HCT116 (cell line): ENCODE data around the gene OR7G2. TPM values are rescaled to one million over a fixed set of nuclear protein-coding genes. Genes with fewer than 3 reads are reported as not detected.

ENCODE experiments used
- ATAC-seq: fragments of 200-7000 bp; cut with Tn5 transposase; 2 replicates; pipeline ENCODE4 v1.9.1; 2020; ENCODE audit warnings: mild to moderate bottlenecking, moderate library complexity
- BruUV-seq: library from RNA; stranded (reverse); fragments of 400-500 nt; replicated peaks from 2 replicates; lab custom pipeline; 2021; lab: Mats Ljungman, UMichigan
- CTCF ChIA-PET: fragments of 300-600 bp; sonication (Branson Sonifier 250); formaldehyde crosslinking; loops from one replicate; lab custom pipeline; 2021; ENCODE audit warnings: antibody characterized with exemption; lab: Charles Lee
- POLR2A ChIA-PET: fragments of 300-600, 350-600 bp; sonication (Branson Sonifier 250); formaldehyde crosslinking; loops from one replicate; lab custom pipeline; 2021; ENCODE audit warnings: antibody characterized with exemption; lab: Charles Lee
- RAD21 ChIA-PET, 2 experiments: fragments of 300-600 bp; sonication (Branson Sonifier 250); formaldehyde crosslinking; loops; one replicate each; lab custom pipeline; 2023; ENCODE audit warnings: low total read pairs in 2 of 2; ENCODE audit not compliant: uncharacterized antibody in 2 of 2, unreplicated experiment in 2 of 2, low non-redundant PET in 1 of 2; lab: Charles Lee
- DNase-seq: peaks from one replicate; pipeline ENCODE4 v3.0.0-alpha.2; 2010; ENCODE audit warnings: low read depth, low spot score
- H2AFZ ChIP-seq: fragments of 200-600 bp; shearing (Covaris generic), sonication (generic); 2 replicates; pipeline ENCODE4 v1.6.1; 2017; ENCODE audit warnings: low read depth, mixed run types, mixed read lengths, antibody characterized with exemption, low read length; ENCODE audit not compliant: poor library complexity, severe bottlenecking
- H3K27ac ChIP-seq: 2 replicates; pipeline ENCODE4 v1.5.1; 2012; ENCODE audit warnings: low read depth, low read length
- H3K27me3 ChIP-seq: fragments of 200-600 bp; sonication (generic); 2 replicates; pipeline ENCODE4 v1.6.1; 2016; ENCODE audit warnings: mixed run types, low read length, mixed read lengths; ENCODE audit not compliant: insufficient read depth
- H3K36me3 ChIP-seq, 2 experiments: fragments of 200-500 bp in 1 of 2; fragments of 200-600 bp in 1 of 2; sonication (Bioruptor generic) in 1 of 2; sonication (generic) in 1 of 2; 2 replicates each; pipeline versions ENCODE4 v1.5.1 to v1.6.1; 2014 to 2016; ENCODE audit warnings: low read length in 2 of 2, inconsistent platforms in 1 of 2, mixed read lengths in 1 of 2, mixed run types in 1 of 2; ENCODE audit not compliant: insufficient read depth in 2 of 2, control insufficient read depth in 1 of 2
- H3K4me1 ChIP-seq, 2 experiments: fragments of 200-600 bp in 1 of 2; sonication (generic) in 1 of 2; 2 replicates each; pipeline versions ENCODE4 v1.5.1 to v1.6.1; 2012 to 2017; ENCODE audit warnings: low read length in 2 of 2, inconsistent platforms in 1 of 2, mild to moderate bottlenecking in 1 of 2, mixed read lengths in 1 of 2, mixed run types in 1 of 2, moderate library complexity in 1 of 2; ENCODE audit not compliant: insufficient read depth in 2 of 2, control insufficient read depth in 1 of 2
- H3K4me2 ChIP-seq: fragments of 200-600 bp; sonication (generic); 2 replicates; pipeline ENCODE4 v1.6.1; 2017; ENCODE audit warnings: mixed run types, low read length, mixed read lengths
- H3K4me3 ChIP-seq, 2 experiments: fragments of 200-600 bp in 1 of 2; sonication (generic) in 1 of 2; replicated peaks in 1 of 2; 2 replicates each; pipeline ENCODE4 v1.5.1; 2011 to 2016; ENCODE audit warnings: low read length in 2 of 2, control low read depth in 1 of 2, low read depth in 1 of 2, mild to moderate bottlenecking in 1 of 2, mixed read lengths in 1 of 2, mixed run types in 1 of 2
- H3K79me2 ChIP-seq: fragments of 200-600 bp; sonication (generic); 2 replicates; pipeline ENCODE4 v1.6.1; 2017; ENCODE audit warnings: mild to moderate bottlenecking, mixed run types, low read length, moderate library complexity, mixed read lengths; ENCODE audit not compliant: insufficient read depth
- H3K9ac ChIP-seq: fragments of 200-600 bp; sonication (generic); 2 replicates; pipeline ENCODE4 v1.6.1; 2016; ENCODE audit warnings: low read length, mixed read lengths
- H3K9me2 ChIP-seq: fragments of 200-600 bp; sonication (generic), shearing (Covaris generic); 2 replicates; pipeline ENCODE4 v1.6.1; 2017; ENCODE audit warnings: mixed run types, mild to moderate bottlenecking, moderate library complexity; ENCODE audit not compliant: insufficient read depth
- H3K9me3 ChIP-seq, 2 experiments: fragments of 200-500 bp in 1 of 2; fragments of 200-600 bp in 1 of 2; sonication (Bioruptor generic) in 1 of 2; sonication (generic) in 1 of 2; 2 replicates each; pipeline ENCODE4 v1.6.1; 2014 to 2017; ENCODE audit warnings: low read length in 2 of 2, mixed read lengths in 2 of 2, inconsistent platforms in 1 of 2, low read depth in 1 of 2, mild to moderate bottlenecking in 1 of 2, mixed run types in 1 of 2, moderate library complexity in 1 of 2; ENCODE audit not compliant: control insufficient read depth in 1 of 2, insufficient read depth in 1 of 2
- H4K20me1 ChIP-seq: fragments of 200-600 bp; sonication (generic), shearing (Covaris generic); 2 replicates; pipeline ENCODE4 v1.6.1; 2017; ENCODE audit warnings: mixed run types, mild to moderate bottlenecking, moderate library complexity; ENCODE audit not compliant: insufficient read depth
- CBX3 ChIP-seq: IDR thresholded peaks from 2 replicates; pipeline ENCODE4 v1.6.1; 2012; ENCODE audit warnings: low read depth
- CEBPB ChIP-seq: IDR thresholded peaks from 2 replicates; pipeline ENCODE4 v1.6.1; 2012; ENCODE audit warnings: low read depth
- ELF1 ChIP-seq: IDR thresholded peaks from 2 replicates; pipeline ENCODE4 v1.6.1; 2012; ENCODE audit warnings: low read depth, borderline replicate concordance
- FOSL1 ChIP-seq: IDR thresholded peaks from 2 replicates; pipeline ENCODE4 v1.6.1; 2012; ENCODE audit warnings: low read depth
- JUND ChIP-seq: IDR thresholded peaks from 2 replicates; pipeline ENCODE4 v1.6.1; 2012
- MAX ChIP-seq: IDR thresholded peaks from 2 replicates; pipeline ENCODE4 v1.6.1; 2012
- POLR2A ChIP-seq: IDR thresholded peaks from 2 replicates; pipeline ENCODE4 v1.7.0; 2011; ENCODE audit warnings: borderline replicate concordance; ENCODE audit not compliant: insufficient read depth, insufficient read length; ENCODE audit errors: extremely low read depth
- RAD21 ChIP-seq: IDR thresholded peaks from 2 replicates; pipeline ENCODE4 v1.6.1; 2012; ENCODE audit warnings: low read depth, mild to moderate bottlenecking
- SIN3A ChIP-seq: IDR thresholded peaks from 2 replicates; pipeline ENCODE4 v1.6.1; 2012; ENCODE audit warnings: low read depth
- SP1 ChIP-seq: IDR thresholded peaks from 2 replicates; pipeline ENCODE4 v1.6.1; 2012; ENCODE audit warnings: low read depth
- SRF ChIP-seq: IDR thresholded peaks from 2 replicates; pipeline ENCODE4 v1.6.1; 2012; ENCODE audit warnings: low read depth
- TCF7L2 ChIP-seq: IDR thresholded peaks from 2 replicates; pipeline ENCODE4 v1.7.0; 2011; ENCODE audit warnings: borderline replicate concordance, inconsistent platforms; ENCODE audit not compliant: insufficient read depth, insufficient read length; ENCODE audit errors: extremely low read depth
- intact Hi-C: fragments of 100-400 bp; cut with micrococcal nuclease; formaldehyde crosslinking; loops from 2 replicates; pipeline ENCODE4 v1.10.0; 2022
- total RNA-seq: library from RNA; stranded (reverse); gene quantifications from one replicate; pipeline ENCODE4 v1.2.1, GENCODE V29; 2021; ENCODE audit not compliant: unreplicated experiment

OR7G2 gene
- total RNA-seq, 1 experiment from 2014 or later, result not detected

GRCh38 chr19:9065457-9066014, 41.7 kb downstream of the OR7G2 start:
- ChIA-PET CTCF (no interaction called here), POLR2A (interaction anchor here (0.7 kb wide), 1 partner anchor 516 kb away, joined by 3 read pairs; no protein-coding TSS in a partner anchor), RAD21 (no interaction called here)
- H3K36me3 ChIP-seq, result no peaks in the 10 kb centered on the region
- H4K20me1 ChIP-seq, result no peaks in the 10 kb centered on the region
- peaks cover 19 to 27% of the 10 kb centered on the region in 2 experiments; a peak in 3 of 4 replicates for H3K4me1 ChIP-seq
- no peak overlapping the region for H3K4me3 ChIP-seq
- no peaks in the 10 kb centered on the region for H3K79me2 ChIP-seq
- no peaks in the 10 kb centered on the region for H3K27me3 ChIP-seq
- no peak for ATAC-seq
- BruUV-seq, result no TSS peak
- H3K9ac ChIP-seq, result no peak overlapping the region
- H3K9me3 ChIP-seq, result no peaks in the 10 kb centered on the region
- no peak for TF ChIP-seq POLR2A
- no peak for TF ChIP-seq MAX
- TF ChIP-seq ELF1, result no peak
- no peak for TF ChIP-seq SRF
- TF ChIP-seq CBX3, result no peak
- TF ChIP-seq SIN3A, result no peak
- no peak for TF ChIP-seq TCF7L2
- TF ChIP-seq RAD21, result no peak
- TF ChIP-seq CEBPB, result no peak
- TF ChIP-seq JUND, result no peak
- TF ChIP-seq SP1, result no peak
- no peak overlapping the region for H3K4me2 ChIP-seq
- no peaks in the 10 kb centered on the region for H3K9me2 ChIP-seq
- H3K27ac ChIP-seq, result no peak overlapping the region
- intact Hi-C loops, result no loop called here
- H2AFZ ChIP-seq, result no peak overlapping the region
- DNase-seq, result no peak

- no TSS peak for BruUV-seq
- no peak for DNase-seq
Measured at GRCh38 chr19:9061879-9062278, 45.4 kb downstream of the OR7G2 start.

More at GRCh38 chr19:9061879-9062278, 45.4 kb downstream of the OR7G2 start:
- Histone ChIP-seq H3K27ac (no peak overlapping the region), H3K4me2 (peak overlapping the region; percentile 32), H3K36me3 (no peaks in the 10 kb centered on the region), H3K9me3 (no peaks in the 10 kb centered on the region), H3K27me3 (no peaks in the 10 kb centered on the region), H3K4me3 (no peak overlapping the region), H3K79me2 (no peaks in the 10 kb centered on the region), H3K9ac (no peak overlapping the region), H3K9me2 (no peaks in the 10 kb centered on the region), H4K20me1 (no peaks in the 10 kb centered on the region), H2AFZ (peak overlapping the region; percentile 10), H3K4me1 (peaks cover 14 to 15% of the 10 kb centered on the region in 2 experiments; a peak in 3 of 4 replicates)
- TF ChIP-seq TCF7L2 (no peak), FOSL1 (0 out of 2 replicates have a peak, but pooled peaks have one; percentile 29), CBX3 (peak; percentile 36; the same call in 1 of the 2 replicates)
- ChIA-PET CTCF (interaction anchor here (0.6 kb wide), 1 partner anchor 420 kb away, joined by 3 read pairs; no protein-coding TSS in a partner anchor), RAD21 (interaction anchor here (0.7 kb wide), 2 partner anchors 14 to 73 kb away, joined by 3 to 4 read pairs; no protein-coding TSS in a partner anchor), POLR2A (no interaction called here)
- intact Hi-C loops, result no loop called here
- peak; percentile 52; the same call in 1 of the 2 replicates for ATAC-seq
